SK-N-SH treated with all-trans-retinoic acid at 6 μM for 48 hours (cell line): ENCODE data around the gene SLC6A3.

ENCODE experiments used
- ATAC-seq: fragments of 200-7000 bp; cut with Tn5 transposase; 3 replicates; pipeline ENCODE4 v1.9.1; 2020; ENCODE audit warnings: mild to moderate bottlenecking, moderate library complexity
- ARNTL ChIP-seq: fragments of 450-650 bp; formaldehyde crosslinking; IDR thresholded peaks from 2 replicates; pipeline ENCODE4 v1.5.0; 2020; ENCODE audit warnings: low read depth, mild to moderate bottlenecking, moderate library complexity, borderline replicate concordance
- BACH2 ChIP-seq: fragments of 250-450 bp; sonication (Bioruptor Pico); IDR thresholded peaks from 2 replicates; pipeline ENCODE4 v1.9.0; 2021; ENCODE audit warnings: mild to moderate bottlenecking, borderline replicate concordance
- CREB5 ChIP-seq: fragments of 250-450 bp; sonication (Bioruptor Pico); IDR thresholded peaks from 2 replicates; pipeline ENCODE4 v1.5.1; 2020; ENCODE audit warnings: low read depth, mild to moderate bottlenecking, moderate library complexity
- CSRNP3 ChIP-seq: fragments of 250-450 bp; sonication (Bioruptor Pico); IDR thresholded peaks from 2 replicates; pipeline ENCODE4 v1.5.1; 2021; ENCODE audit warnings: mild to moderate bottlenecking, moderate library complexity
- GLIS3 ChIP-seq: fragments of 250-450 bp; sonication (Bioruptor Pico); IDR thresholded peaks from 2 replicates; pipeline ENCODE4 v1.5.0; 2020; ENCODE audit warnings: mild to moderate bottlenecking, moderate library complexity
- OSR1 ChIP-seq: fragments of 250-450 bp; sonication (Bioruptor Pico); IDR thresholded peaks from 2 replicates; pipeline ENCODE4 v1.8.0; 2022; ENCODE audit warnings: moderate library complexity, mild to moderate bottlenecking, inconsistent platforms
- PPARA ChIP-seq: fragments of 250-450 bp; sonication (Bioruptor Pico); IDR thresholded peaks from 2 replicates; pipeline ENCODE4 v1.5.0; 2020; ENCODE audit warnings: mild to moderate bottlenecking, borderline replicate concordance
- RARB ChIP-seq: fragments of 250-450 bp; sonication (Bioruptor Pico); IDR thresholded peaks from 2 replicates; pipeline ENCODE4 v1.8.0; 2021; ENCODE audit warnings: mild to moderate bottlenecking, moderate library complexity
- SNAI2 ChIP-seq: fragments of 250-450 bp; sonication (Bioruptor Pico); IDR thresholded peaks from 2 replicates; pipeline ENCODE4 v1.5.0; 2020; ENCODE audit warnings: mild to moderate bottlenecking, moderate library complexity
- TOX ChIP-seq: fragments of 250-450 bp; sonication (Bioruptor Pico); IDR thresholded peaks from 2 replicates; pipeline ENCODE4 v1.8.0; 2021; ENCODE audit warnings: mild to moderate bottlenecking, moderate library complexity, borderline replicate concordance
- TSHZ2 ChIP-seq: fragments of 250-450 bp; sonication (Bioruptor Pico); IDR thresholded peaks from 2 replicates; pipeline ENCODE4 v1.5.0; 2020; ENCODE audit warnings: mild to moderate bottlenecking, moderate library complexity
- ZC3H10 ChIP-seq: fragments of 250-450 bp; sonication (Bioruptor Pico); IDR thresholded peaks from 2 replicates; pipeline ENCODE4 v1.5.1; 2021; ENCODE audit warnings: mild to moderate bottlenecking, moderate library complexity
- ZFP3 ChIP-seq: fragments of 250-450 bp; sonication (Bioruptor Pico); IDR thresholded peaks from 2 replicates; pipeline ENCODE4 v1.5.0; 2020; ENCODE audit warnings: mild to moderate bottlenecking, moderate library complexity
- ZFP30 ChIP-seq: fragments of 450-650 bp; formaldehyde crosslinking; IDR thresholded peaks from 2 replicates; pipeline ENCODE4 v1.5.0; 2022; ENCODE audit warnings: mild to moderate bottlenecking, moderate library complexity
- ZNF565 ChIP-seq: fragments of 450-650 bp; formaldehyde crosslinking; conservative IDR thresholded peaks from 2 replicates; pipeline ENCODE4 v1.5.0; 2020; ENCODE audit warnings: low read depth, mild to moderate bottlenecking, moderate library complexity
- ZNF70 ChIP-seq: fragments of 450-650 bp; formaldehyde crosslinking; IDR thresholded peaks from 2 replicates; pipeline ENCODE4 v1.5.0; 2020; ENCODE audit warnings: mild to moderate bottlenecking, moderate library complexity
- ZNF8 ChIP-seq: fragments of 450-650 bp; formaldehyde crosslinking; IDR thresholded peaks from 2 replicates; pipeline ENCODE4 v1.5.0; 2020; ENCODE audit warnings: mild to moderate bottlenecking, moderate library complexity
- TF ChIP-seq, protein P1 (sequence below): fragments of 250-450 bp; sonication (Bioruptor Pico); IDR thresholded peaks from 2 replicates; pipeline ENCODE4 v1.8.0; 2020; ENCODE audit warnings: mild to moderate bottlenecking, moderate library complexity, borderline replicate concordance

Gene SLC6A3

GRCh38 chr5:1468247-1468612, 23.0 kb upstream of the SLC6A3 start:
- no peak for TF ChIP-seq CREB5 (CRISPR knock-in tag)
- TF ChIP-seq ZFP3 (CRISPR knock-in tag): no peak
- TF ChIP-seq, protein P1, sequence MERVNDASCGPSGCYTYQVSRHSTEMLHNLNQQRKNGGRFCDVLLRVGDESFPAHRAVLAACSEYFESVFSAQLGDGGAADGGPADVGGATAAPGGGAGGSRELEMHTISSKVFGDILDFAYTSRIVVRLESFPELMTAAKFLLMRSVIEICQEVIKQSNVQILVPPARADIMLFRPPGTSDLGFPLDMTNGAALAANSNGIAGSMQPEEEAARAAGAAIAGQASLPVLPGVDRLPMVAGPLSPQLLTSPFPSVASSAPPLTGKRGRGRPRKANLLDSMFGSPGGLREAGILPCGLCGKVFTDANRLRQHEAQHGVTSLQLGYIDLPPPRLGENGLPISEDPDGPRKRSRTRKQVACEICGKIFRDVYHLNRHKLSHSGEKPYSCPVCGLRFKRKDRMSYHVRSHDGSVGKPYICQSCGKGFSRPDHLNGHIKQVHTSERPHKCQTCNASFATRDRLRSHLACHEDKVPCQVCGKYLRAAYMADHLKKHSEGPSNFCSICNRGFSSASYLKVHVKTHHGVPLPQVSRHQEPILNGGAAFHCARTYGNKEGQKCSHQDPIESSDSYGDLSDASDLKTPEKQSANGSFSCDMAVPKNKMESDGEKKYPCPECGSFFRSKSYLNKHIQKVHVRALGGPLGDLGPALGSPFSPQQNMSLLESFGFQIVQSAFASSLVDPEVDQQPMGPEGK (CRISPR knock-in tag): no peak
- TF ChIP-seq, all 23 proteins: peak for 0
- peak; percentile 28; the same call in 1 of the 3 replicates for ATAC-seq

GRCh38 chr5:1467341-1468246, 22.4 kb upstream of the SLC6A3 start:
- TF ChIP-seq OSR1 (CRISPR knock-in tag) (no peak), ARNTL (no peak), ZFP3 (CRISPR knock-in tag) (no peak), ZNF565 (CRISPR knock-in tag) (no peak), TOX (CRISPR knock-in tag) (no peak), PPARA (CRISPR knock-in tag) (no peak), CREB5 (CRISPR knock-in tag) (no peak), RARB (no peak), ZFP30 (CRISPR knock-in tag) (no peak), SNAI2 (CRISPR knock-in tag) (no peak), BACH2 (CRISPR knock-in tag) (no peak), ZNF70 (no peak), GLIS3 (no peak), TSHZ2 (CRISPR knock-in tag) (no peak), ZNF8 (no peak)
- TF ChIP-seq, all 23 proteins: peak for 0
- no peak for ATAC-seq

DNA sequence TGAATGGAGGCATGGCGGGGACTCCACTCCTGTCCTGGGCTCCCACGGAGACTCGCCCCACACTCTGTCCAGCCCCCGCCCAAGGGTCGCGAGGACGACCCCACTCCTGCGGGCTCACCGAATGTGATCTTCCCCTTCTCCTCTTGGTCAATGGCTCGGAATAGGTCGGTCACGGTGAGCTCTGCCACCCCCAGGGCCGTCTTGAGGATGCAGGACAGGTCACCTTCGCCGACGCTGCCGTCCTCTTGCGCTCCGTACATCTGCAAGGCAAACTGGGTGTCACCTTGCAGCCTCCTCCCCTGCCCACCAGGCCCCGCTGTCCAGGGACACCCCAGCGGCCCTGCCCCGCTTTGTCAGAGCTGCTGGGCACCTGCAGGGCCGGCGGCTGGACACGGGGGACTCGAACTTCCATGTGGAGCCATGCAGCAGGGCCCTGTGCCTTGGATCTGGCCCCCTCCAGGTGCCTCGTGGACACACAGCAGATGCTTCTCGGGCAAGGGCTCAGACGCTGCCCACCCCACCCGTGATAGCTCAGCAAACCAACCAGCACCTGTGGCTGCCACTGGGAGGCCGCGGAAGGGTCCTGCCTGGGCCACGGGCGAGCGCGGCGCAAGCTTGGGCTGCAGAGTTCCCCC, 21.5 kb upstream of the SLC6A3 start:
- no peak for ATAC-seq
- TF ChIP-seq CSRNP3 (CRISPR knock-in tag) (no peak), ZC3H10 (CRISPR knock-in tag) (no peak)

DNA sequence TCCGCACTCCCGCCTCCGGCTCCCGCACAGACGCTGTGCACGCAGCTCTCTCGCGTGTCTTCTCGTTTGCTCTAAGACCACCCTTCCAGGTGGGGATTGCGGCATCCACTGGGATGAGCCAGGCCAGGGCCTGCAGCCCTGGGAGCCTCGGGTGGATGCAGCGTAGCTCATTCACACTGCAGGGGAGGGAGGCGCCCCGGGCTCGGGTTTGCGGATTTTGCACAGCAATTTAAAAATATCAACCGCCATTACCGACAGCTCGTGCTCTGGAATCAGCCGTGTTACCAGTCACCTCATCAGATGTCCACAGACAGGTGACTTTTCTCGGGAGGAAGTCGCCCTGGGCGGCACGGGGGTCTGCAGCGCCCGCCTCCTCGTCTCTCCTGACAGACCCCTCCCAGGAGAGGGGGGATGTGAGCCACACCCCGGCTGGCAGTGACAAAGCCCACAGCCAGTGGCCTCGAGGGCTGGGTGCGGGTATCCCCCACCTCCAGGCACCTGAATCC, 20.8 kb upstream of the SLC6A3 start:
- ATAC-seq: no peak
- TF ChIP-seq PPARA (CRISPR knock-in tag): no peak
- no peak for TF ChIP-seq ZNF565 (CRISPR knock-in tag)
- TF ChIP-seq ZNF8: no peak
- no peak for TF ChIP-seq GLIS3
- TF ChIP-seq ZC3H10 (CRISPR knock-in tag): no peak
- TF ChIP-seq BACH2 (CRISPR knock-in tag): no peak
- no peak for TF ChIP-seq ZNF70
- TF ChIP-seq ARNTL: no peak
- no peak for TF ChIP-seq CSRNP3 (CRISPR knock-in tag)
- TF ChIP-seq TOX (CRISPR knock-in tag): no peak
- TF ChIP-seq CREB5 (CRISPR knock-in tag): no peak
- TF ChIP-seq OSR1 (CRISPR knock-in tag): no peak
- TF ChIP-seq, all 23 proteins: peak for 0
